Dendritic cell treated with granulocyte-macrophage colony-stimulating factor and Interleukin-4, amounts not matched to agents 40 ng/mL and 50 ng/mL, for 4 days (primary cell): Measurements from ENCODE around the gene LETMD1.

ENCODE experiments used
- H3K27ac Mint-ChIP-seq: one replicate; pipeline ENCODE4 v1.8.0; 2022; ENCODE audit warnings: mild to moderate bottlenecking, mixed read lengths
- H3K27me3 Mint-ChIP-seq: one replicate; pipeline ENCODE4 v1.8.0; 2022; ENCODE audit warnings: mild to moderate bottlenecking, mixed read lengths
- H3K36me3 Mint-ChIP-seq: one replicate; pipeline ENCODE4 v1.8.0; 2022; ENCODE audit warnings: low read depth, mixed read lengths
- H3K4me1 Mint-ChIP-seq: one replicate; pipeline ENCODE4 v1.8.0; 2022; ENCODE audit warnings: low read depth, mixed read lengths
- H3K4me3 Mint-ChIP-seq: one replicate; pipeline ENCODE4 v1.8.0; 2022; ENCODE audit warnings: mild to moderate bottlenecking, moderate library complexity, mixed read lengths
- H3K9me3 Mint-ChIP-seq: one replicate; pipeline ENCODE4 v1.8.0; 2022; ENCODE audit warnings: mixed read lengths
- intact Hi-C: fragments of 100-400 bp; cut with micrococcal nuclease; formaldehyde crosslinking; loops from one replicate; pipeline ENCODE4 v1.15.0; 2022

Gene LETMD1

DNA sequence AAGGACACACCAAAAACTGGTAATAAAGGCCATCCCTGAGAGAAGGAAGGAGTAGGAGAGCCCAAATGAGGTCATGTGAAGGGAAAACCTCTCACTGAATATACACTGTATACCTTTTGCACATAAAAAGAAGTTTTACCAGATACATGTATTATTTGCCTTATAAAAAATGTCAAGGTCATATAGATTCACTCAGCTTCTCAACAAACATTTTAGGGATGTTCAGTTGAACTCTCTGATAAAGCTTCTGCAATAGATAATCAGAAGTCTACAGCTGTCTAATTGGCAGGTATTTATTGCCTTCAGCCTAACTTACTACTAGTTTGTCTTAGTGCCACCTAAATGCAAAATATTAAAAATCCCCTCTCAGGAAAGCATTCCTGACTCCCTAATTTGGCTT, 30.7 kb upstream of the LETMD1 start:
- no peaks in the 10 kb centered on the region for H3K27me3 Mint-ChIP-seq
- H3K4me1 Mint-ChIP-seq: peaks cover 40% of the 10 kb centered on the region
- H3K9me3 Mint-ChIP-seq: no peaks in the 10 kb centered on the region
- intact Hi-C loops: no loop called here
- no peak overlapping the region for H3K4me3 Mint-ChIP-seq
- peaks cover 15% of the 10 kb centered on the region for H3K36me3 Mint-ChIP-seq
- H3K27ac Mint-ChIP-seq: peak overlapping the region; percentile 54

DNA sequence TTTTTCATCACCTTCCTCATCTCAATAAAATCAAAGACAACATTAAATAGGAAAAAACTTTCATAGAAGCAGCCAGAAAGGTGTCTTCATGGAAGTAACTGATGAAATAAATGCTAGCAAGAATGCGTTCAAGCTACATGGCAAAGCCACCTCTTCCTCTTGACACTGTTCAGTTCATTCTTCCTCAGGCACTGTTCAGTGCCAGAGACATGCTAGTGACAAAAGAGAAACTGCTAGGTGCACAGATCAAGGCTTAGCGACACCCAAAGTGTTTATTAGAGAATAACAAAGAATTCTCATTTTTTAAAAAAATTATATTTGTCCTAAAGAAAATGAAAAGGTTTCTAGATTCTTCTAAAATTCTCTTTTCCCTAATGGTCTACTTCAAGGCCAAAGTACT, 29.2 kb upstream of the LETMD1 start:
- H3K9me3 Mint-ChIP-seq: no peaks in the 10 kb centered on the region
- intact Hi-C loops: no loop called here
- H3K4me1 Mint-ChIP-seq: peaks cover 33% of the 10 kb centered on the region
- H3K36me3 Mint-ChIP-seq: peaks cover 21% of the 10 kb centered on the region
- no peak overlapping the region for H3K4me3 Mint-ChIP-seq
- no peaks in the 10 kb centered on the region for H3K27me3 Mint-ChIP-seq
- H3K27ac Mint-ChIP-seq: no peak overlapping the region

DNA sequence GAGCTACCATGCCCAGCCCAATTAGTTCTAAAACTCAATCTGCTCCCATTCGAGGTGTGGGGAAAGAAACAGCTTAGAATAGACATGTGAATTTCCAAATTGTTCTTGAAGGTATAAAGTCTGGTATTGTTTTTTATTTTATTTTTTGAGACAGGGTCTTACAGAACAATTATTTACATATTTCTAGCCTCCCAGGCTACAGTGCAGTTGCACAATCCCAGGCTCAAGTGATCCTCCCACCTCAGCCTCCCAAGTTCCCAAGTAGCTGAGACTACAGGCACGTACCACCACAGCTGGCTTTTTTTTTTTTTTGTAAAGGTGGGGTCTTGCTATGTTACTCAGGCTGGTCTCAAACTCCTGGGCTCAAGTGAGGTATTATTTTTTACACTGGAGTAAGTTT, 28.2 kb upstream of the LETMD1 start:
- peaks cover 33% of the 10 kb centered on the region for H3K4me1 Mint-ChIP-seq

DNA sequence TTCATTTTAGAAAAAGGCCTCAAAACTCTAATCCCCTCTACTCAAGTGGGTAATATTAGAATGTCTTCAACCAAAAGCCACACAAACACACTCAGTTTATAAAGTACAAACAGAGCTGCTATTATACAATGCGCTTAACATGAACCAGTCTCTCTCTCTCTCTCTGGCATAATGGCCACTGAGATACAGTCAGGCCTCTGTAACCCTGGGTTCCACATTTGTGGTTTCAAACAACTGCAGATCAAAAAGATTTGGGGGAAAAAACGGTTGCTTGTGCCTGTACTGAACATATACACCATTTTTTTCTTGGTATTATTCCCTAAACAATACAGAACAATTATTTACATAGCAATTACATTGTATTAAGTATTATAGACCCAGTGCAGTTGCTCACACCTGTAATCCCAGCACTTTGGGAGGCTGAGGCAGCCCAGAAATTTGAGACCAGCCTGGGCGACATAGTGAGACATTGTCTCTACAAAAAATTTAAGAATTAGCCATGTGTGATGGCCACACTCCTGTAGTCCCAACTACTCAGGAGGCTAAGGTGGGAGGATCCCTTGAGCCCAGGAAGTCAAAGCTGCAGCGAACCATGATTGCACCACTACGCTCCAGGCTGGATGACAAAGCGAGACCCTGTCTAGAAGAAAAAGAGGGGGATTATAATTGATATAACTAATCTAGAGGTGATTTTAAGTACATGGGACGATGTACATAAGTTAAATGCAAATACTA, 27.5 kb upstream of the LETMD1 start:
- H3K9me3 Mint-ChIP-seq: no peaks in the 10 kb centered on the region
- peaks cover 33% of the 10 kb centered on the region for H3K4me1 Mint-ChIP-seq
- H3K27me3 Mint-ChIP-seq: no peaks in the 10 kb centered on the region
- H3K27ac Mint-ChIP-seq: peak overlapping the region; percentile 81
- H3K4me3 Mint-ChIP-seq: no peak overlapping the region
- intact Hi-C loops: no loop called here
- peaks cover 34% of the 10 kb centered on the region for H3K36me3 Mint-ChIP-seq

More for the DNA sequence above, 28.2 kb upstream of the LETMD1 start:
- Mint-ChIP-seq H3K9me3 (no peaks in the 10 kb centered on the region), H3K4me3 (no peak overlapping the region), H3K27me3 (no peaks in the 10 kb centered on the region), H3K36me3 (peaks cover 27% of the 10 kb centered on the region), H3K27ac (no peak overlapping the region)
- intact Hi-C loops: no loop called here

DNA sequence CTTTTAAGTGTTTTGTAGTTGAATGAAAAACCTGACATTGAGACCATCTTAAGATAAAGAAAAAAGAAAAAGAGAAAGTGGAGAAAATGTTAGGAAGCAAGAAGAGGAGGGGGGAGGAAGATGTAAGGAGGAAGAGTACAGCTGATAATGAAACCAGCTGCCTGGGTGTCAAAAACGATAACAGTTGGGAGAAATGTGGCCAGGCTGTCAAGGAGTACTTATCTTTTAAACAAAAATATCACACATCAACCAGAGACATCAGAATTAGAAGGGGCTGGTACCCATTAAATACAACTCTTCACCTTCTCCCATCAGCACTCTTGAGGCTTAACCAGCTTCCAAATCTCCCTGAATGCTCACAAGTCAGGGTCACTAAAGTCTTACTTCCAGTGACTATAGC, 26.4 kb upstream of the LETMD1 start:
- Mint-ChIP-seq H3K4me3 (peak overlapping the region; percentile 41), H3K4me1 (peaks cover 33% of the 10 kb centered on the region), H3K9me3 (no peaks in the 10 kb centered on the region), H3K27me3 (no peaks in the 10 kb centered on the region), H3K27ac (peak overlapping the region; percentile 81), H3K36me3 (peaks cover 43% of the 10 kb centered on the region)
- intact Hi-C loops: no loop called here

DNA sequence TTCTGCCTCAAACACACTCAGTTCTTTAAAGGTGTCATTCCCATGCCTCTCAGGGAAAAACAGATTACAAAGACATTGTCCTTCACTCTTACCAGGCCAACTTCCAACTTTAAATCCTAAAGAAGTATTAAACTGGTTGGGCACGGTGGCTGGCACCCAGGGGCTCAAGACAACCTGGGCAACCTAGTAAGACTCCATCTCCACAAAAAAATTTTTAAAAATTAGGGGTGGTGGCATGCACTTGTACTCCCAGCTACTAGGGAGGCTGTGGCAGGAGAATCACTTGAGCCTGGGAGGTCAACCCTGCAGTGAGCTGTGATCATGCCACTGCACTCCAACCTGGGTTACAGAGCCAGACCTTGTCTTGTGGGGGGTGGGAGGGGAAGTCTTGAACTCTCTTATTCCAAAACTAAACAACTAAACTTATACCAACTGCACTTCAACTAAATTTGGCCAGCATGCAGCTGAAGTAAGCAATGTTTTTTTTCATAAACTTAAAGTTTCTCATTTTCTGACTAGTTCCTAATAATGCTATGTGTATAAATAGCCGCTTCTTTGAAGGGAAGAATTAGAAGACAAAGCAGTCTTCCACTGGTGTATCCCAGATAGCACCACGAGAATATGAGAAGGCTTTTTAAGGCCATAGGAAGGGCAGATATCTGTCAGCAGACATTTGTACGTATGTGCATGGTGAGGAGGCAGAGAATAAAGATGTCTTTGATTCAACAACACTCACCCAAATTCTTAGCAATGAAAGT, 24.3 kb upstream of the LETMD1 start:
- H3K4me3 Mint-ChIP-seq: peak overlapping the region; percentile 80
- peak overlapping the region; percentile 89 for H3K27ac Mint-ChIP-seq
- H3K4me1 Mint-ChIP-seq: peaks cover 37% of the 10 kb centered on the region
- peaks cover 43% of the 10 kb centered on the region for H3K36me3 Mint-ChIP-seq
- no peaks in the 10 kb centered on the region for H3K9me3 Mint-ChIP-seq
- no peaks in the 10 kb centered on the region for H3K27me3 Mint-ChIP-seq
- intact Hi-C loops: loop anchor here (2.0 kb wide), 1 partner anchor 15 kb away; no protein-coding TSS in a partner anchor

DNA sequence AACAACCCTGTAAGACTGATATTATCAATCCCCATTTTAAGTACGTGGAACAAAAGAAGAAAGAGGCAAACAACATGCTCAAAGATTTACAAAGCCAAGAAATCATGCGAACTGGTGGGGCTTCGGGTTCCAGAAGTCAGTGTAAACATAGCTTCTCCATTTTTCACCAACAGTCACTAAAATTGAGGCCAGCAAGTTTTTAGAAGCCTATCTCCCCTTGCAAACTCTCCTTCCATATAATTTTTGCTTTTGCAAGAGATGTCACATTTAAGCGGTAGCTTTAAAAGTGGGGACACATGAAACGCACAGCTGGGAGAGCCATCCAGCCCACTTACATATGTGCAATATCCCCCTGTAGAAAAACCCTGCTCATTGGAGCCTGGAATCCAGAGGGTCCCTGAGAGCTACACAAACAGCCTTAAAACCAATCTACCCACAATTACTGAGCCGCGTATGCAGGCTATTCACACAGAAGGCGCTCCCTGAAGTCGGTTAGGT, 22.7 kb upstream of the LETMD1 start:
- H3K4me1 Mint-ChIP-seq: peaks cover 40% of the 10 kb centered on the region

DNA sequence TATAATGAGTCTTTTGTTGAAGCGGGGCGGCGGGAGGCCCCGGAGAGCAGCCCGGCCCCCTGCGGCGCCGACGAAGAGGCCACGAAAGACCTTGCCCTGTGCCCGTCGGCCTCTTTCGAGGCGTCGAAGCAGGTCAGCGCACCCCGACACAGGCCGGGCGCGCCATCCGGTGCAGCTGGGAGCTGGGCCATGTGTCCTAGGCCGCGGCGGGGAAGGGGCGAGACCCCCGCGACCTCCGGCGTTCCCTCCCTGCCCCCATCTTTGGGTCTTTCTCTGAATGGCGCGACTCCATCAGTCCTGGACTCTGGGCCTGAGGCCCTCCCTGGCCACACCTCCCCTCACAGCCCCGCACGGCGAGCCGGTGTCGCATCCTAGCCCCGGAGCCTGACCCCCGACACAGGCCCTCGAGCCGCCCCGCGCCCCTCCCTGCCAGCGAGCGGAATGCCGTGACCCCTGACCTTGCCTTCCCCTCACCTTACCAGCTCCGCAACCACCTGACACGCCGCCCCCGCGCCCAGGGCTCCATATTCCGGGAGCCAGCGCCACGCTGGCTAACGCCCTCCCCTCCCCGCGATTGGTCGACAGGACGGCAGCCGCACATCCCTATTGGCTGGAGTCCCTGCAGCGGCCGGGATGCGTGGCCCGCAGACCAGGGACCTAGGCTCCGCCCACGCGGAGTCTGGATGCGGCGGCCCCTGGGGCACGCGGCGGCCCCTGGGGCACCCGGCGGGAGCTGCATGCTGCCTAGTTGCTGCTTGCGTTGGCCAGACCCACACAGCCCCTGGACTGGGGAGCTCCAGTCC, 22.1 kb upstream of the LETMD1 start, which contains the start of gene SLC11A2:
TSS of gene SLC11A2 (minus strand) at position 549 of the 803 bp plus-strand sequence. CDS start 15,656 bp downstream, outside the sequence.
- H3K4me3 Mint-ChIP-seq: peak within 1 kb of the TSS; percentile 80
- peaks cover 32% of the 10 kb centered on the region for H3K36me3 Mint-ChIP-seq
- peaks cover 33% of the 10 kb centered on the region for H3K4me1 Mint-ChIP-seq
- no peaks in the 10 kb centered on the region for H3K9me3 Mint-ChIP-seq
- peaks cover 2% of the 10 kb centered on the region for H3K27me3 Mint-ChIP-seq
- intact Hi-C loops: loop anchor here (2.0 to 5.0 kb wide), 5 partner anchors 17 to 264 kb away; partner anchors contain the start of gene ATF1
- peak within 1 kb of the TSS; percentile 89 for H3K27ac Mint-ChIP-seq

More for the DNA sequence above, 22.7 kb upstream of the LETMD1 start:
- intact Hi-C loops: loop anchor here (2.0 to 5.0 kb wide), 5 partner anchors 17 to 263 kb away; partner anchors contain the start of gene ATF1
- Mint-ChIP-seq H3K36me3 (peaks cover 37% of the 10 kb centered on the region), H3K4me3 (peak overlapping the region; percentile 80), H3K27me3 (peaks cover 2% of the 10 kb centered on the region), H3K27ac (peak overlapping the region; percentile 89), H3K9me3 (no peaks in the 10 kb centered on the region)

DNA sequence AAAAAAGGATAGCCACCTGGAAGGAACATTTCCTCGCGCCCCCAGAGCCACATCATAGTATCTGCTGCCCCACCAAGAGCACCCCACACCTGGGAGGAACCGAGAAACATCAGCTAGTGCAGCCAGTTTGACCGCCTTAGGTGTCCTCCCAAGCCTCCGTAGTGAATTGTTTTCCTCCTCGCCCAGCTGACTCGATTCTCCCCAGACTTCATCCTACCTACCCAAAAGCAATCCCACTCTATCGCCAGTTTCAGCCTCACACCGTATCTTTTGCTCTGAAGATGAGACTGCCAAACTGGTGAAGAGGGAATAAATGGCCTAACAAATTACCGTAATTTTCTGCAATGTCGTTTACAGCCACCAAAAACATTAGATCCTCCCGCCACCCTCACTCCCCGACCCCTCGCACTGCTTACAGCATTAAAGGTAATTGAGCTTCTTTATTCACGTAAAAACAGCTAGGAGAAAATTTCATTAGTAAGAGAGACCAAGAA, 20.7 kb upstream of the LETMD1 start:
- peak overlapping the region; percentile 22 for H3K27ac Mint-ChIP-seq
- peaks cover 2% of the 10 kb centered on the region for H3K27me3 Mint-ChIP-seq
- H3K4me3 Mint-ChIP-seq: no peak overlapping the region
- no peaks in the 10 kb centered on the region for H3K9me3 Mint-ChIP-seq
- intact Hi-C loops: loop anchor here (5.0 kb wide), 4 partner anchors 35 to 265 kb away; partner anchors contain the start of gene ATF1
- peaks cover 28% of the 10 kb centered on the region for H3K36me3 Mint-ChIP-seq
- peaks cover 22% of the 10 kb centered on the region for H3K4me1 Mint-ChIP-seq

DNA sequence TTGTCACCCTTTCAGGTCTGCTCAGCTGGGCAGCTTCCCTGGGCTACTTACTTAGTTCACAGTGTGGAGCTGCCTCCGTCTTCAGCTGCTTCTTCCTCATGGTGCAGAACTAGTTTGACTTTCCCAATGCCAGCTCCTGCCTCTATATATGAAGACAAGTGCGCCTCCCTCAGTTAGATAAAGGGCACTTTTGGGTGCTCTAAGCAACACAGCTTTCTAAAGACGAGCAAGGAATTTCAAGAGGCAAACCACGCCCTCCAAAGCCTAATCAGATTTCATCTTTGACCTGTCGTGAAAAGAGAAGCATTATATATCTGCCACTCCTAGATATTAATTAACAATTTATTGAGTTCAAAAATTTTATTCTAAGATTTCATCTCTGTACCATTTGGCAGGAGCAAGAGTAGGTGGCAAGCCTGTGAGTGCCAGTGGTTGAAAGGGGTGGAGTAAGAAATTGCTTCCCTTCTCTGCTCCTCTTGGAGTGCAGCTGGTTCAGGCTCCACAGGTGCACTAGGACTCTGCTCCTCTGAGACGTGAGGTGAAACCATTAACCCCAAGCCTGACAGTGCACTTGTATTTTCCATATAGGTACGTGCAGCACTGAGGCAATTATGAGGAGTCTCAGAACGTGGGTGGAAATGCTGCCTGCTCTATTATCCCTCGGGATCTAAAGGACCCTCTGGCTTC, 19.9 kb upstream of the LETMD1 start:
- no peak overlapping the region for H3K4me3 Mint-ChIP-seq
- peaks cover 28% of the 10 kb centered on the region for H3K36me3 Mint-ChIP-seq
- intact Hi-C loops: loop anchor here (5.0 kb wide), 4 partner anchors 36 to 266 kb away; partner anchors contain the start of gene ATF1
- no peaks in the 10 kb centered on the region for H3K9me3 Mint-ChIP-seq
- H3K4me1 Mint-ChIP-seq: peaks cover 21% of the 10 kb centered on the region
- no peak overlapping the region for H3K27ac Mint-ChIP-seq
- H3K27me3 Mint-ChIP-seq: peaks cover 2% of the 10 kb centered on the region

DNA sequence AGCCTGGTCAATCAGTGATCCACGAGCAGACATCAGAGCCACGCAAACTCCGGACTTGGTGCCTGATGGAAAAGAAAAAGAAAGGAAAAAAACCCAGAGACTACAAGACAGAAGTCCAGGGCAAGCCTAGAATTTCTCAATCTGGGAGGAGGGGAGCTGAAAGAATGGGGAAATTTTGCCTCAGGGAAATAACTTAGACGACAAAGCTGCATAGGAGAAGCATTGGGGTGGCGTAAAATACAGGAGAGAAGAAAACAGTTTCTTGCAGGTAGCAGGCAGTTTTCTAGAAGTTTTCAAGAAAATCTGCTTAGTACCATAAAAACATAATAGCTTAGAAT, 19.3 kb upstream of the LETMD1 start:
- Mint-ChIP-seq H3K9me3 (no peaks in the 10 kb centered on the region), H3K27me3 (peaks cover 2% of the 10 kb centered on the region), H3K36me3 (peaks cover 23% of the 10 kb centered on the region), H3K4me3 (no peak overlapping the region), H3K4me1 (peaks cover 17% of the 10 kb centered on the region), H3K27ac (no peak overlapping the region)
- intact Hi-C loops: loop anchor here (5.0 kb wide), 4 partner anchors 36 to 266 kb away; partner anchors contain the start of gene ATF1

DNA sequence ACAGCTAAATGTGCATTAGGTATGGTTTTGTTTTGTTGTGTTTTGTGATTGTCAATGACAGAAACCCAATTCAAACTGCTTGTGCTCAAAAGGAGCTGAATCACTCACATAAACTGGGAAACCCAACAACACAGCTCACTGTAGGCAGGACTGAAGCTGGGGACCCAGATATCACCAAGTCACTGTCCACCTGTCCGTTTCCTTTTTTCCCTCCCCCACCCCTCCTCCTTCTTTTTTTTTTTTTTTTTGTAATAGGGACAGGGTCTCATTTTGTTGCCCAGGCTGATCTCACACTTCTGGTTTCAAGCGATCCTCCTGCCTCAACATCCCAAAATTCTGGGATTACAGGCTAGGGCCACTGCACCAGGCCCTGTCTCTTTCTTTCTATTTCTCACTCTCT, 15.1 kb upstream of the LETMD1 start:
- Mint-ChIP-seq H3K36me3 (no peaks in the 10 kb centered on the region), H3K27me3 (peaks cover 2% of the 10 kb centered on the region), H3K4me1 (peaks cover 9% of the 10 kb centered on the region), H3K4me3 (no peak overlapping the region), H3K9me3 (no peaks in the 10 kb centered on the region), H3K27ac (no peak overlapping the region)
- intact Hi-C loops: no loop called here
